GM18508 (cell line): ENCODE data around the gene CLIP2.
"Not testable (repeated sequence)": the region's sequence is repeated elsewhere in the genome, so short reads cannot be mapped to it uniquely, and the experiment has no call there.

Source experiments
- ATAC-seq: cut with Tn5 transposase; IDR thresholded peaks from one replicate; pipeline ENCODE4 v1.9.1; 2021; ENCODE audit warnings: moderate number of reproducible peaks; ENCODE audit not compliant: insufficient read depth, unreplicated experiment

CLIP2 gene

GRCh38 chr7:74294191-74294998 is 5.2 kb downstream of the CLIP2 start:
- ATAC-seq, result no peak

- ATAC-seq, result no peak
Observed at GRCh38 chr7:74297516-74298233, 8.5 kb downstream of the CLIP2 start.

DNA sequence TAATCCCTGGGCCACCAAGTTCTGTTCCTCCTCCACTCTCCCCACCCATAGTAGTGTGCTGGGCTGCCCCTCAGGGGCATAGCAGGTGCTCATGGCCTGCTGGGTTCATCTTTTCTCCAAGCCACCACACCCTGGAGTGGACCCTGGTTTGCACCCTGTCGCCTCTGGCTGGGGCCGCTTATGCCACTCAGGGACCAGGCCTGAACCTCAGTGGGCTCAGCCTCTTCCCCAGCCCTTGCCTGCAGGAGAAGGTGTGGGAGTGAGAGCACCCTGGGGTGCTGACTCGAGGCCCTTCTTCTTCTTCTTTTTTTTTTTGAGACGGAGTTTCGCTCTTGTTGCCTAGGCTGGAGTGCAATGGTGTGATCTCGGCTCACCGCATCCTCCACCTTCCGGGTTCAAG is 10.2 kb downstream of the CLIP2 start:
- ATAC-seq, result no peak

DNA sequence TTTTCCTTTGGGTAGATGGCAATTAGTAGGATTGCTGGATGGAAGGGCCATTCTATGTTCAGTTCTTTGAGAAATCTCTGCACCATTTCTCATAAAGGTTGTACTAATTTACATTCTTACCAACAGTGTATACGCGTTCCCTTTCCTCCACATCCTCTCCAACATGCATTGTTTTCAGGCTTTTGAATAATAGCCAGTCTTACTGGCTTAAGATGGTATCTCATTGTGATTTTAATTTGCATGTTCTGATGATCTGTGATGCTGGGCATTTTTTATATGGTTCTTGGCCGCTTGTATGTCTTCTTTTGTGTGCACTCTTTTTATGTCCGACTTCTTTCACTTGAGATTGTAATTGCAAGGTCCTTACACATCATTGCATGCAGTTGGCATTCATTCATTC is 11.7 kb downstream of the CLIP2 start:
- no peak for ATAC-seq

DNA sequence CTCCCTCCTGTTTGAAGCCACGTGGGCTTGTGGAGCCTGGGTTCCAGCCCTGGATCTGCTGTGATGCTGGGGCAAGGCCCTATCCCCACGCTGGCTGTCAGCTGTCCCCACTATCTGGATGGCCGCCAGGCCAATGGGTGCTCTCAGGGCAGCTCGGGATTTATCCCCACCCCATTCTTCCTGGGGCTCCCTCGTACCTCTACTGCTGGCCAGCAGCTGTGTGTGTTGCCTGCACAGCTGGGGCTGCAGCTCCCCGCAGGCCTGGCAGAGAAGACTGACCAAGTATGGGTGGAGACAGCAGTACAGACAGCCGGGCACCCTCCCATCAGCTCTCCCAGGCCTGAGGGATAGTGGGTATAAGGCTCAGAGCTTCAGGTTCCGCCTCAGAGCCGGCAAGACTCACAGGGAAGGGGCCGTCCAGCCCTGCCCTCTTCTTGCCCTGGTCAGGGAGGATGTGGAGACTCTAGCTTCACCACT is 13.6 kb downstream of the CLIP2 start:
- ATAC-seq, result no peak

DNA sequence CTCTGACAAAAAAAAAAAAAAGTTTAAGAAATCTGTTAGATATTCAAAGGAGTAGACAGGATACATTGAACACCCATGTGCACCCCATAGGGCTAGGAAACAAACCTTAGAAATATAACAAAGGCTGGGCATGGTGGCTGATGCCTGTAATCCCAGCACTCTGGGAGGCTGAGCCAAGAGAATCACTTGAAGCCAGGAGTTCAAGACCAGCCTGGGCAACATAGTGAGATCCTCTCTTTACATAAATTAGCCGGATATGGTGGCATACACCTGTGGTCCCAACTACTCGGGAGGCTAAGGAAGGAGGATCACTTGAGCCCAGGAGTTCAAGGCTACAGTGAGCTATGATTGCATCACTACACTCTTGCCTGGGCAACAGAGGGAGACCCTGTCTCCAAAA is 15.3 kb downstream of the CLIP2 start:
- no peak for ATAC-seq

- ATAC-seq, result no peak
Observed at GRCh38 chr7:74306004-74306729, 17.0 kb downstream of the CLIP2 start.

DNA sequence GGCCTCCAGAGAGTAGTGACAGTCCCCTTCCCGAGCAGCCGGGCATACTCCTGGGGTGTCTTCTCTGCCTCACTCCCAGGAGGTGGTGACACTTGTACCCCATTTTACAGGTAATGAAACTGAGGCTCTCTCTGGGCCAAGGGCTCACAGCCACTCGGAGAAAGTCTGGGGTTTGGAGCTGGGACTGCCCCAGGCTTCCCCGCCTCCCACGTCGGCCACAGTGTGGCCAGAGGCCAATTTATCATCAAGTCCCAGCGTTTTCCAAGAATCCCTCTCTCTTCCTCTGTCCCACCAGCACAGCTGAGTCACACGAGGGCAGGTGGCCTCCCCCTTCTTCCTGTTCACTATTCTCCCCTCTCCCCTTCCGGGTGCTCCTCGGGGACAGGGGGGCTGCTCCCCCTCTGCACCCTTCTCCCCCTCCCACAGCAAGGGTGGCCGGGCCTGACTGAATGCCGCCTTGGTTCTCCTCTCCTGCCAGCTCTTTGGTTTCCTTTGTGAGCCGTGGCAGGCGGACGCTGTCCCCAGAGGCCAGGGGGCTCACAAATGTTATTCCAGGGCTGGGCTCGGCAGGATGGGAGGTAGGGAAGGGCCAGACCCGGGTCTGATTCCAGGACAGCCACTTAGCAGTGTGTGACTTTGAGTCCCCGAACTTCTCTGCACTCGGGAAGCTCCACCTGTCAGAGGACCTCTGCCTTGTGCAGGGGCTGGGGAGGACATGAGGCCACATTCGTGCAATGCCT is 17.7 kb downstream of the CLIP2 start:
- ATAC-seq, result no peak

GRCh38 chr7:74307738-74308505 is 18.7 kb downstream of the CLIP2 start:
- no peak for ATAC-seq

- no peak for ATAC-seq
Observed at GRCh38 chr7:74309181-74309580, 20.0 kb downstream of the CLIP2 start.

GRCh38 chr7:74311305-74311744 is 22.1 kb downstream of the CLIP2 start:
- ATAC-seq, result no peak

DNA sequence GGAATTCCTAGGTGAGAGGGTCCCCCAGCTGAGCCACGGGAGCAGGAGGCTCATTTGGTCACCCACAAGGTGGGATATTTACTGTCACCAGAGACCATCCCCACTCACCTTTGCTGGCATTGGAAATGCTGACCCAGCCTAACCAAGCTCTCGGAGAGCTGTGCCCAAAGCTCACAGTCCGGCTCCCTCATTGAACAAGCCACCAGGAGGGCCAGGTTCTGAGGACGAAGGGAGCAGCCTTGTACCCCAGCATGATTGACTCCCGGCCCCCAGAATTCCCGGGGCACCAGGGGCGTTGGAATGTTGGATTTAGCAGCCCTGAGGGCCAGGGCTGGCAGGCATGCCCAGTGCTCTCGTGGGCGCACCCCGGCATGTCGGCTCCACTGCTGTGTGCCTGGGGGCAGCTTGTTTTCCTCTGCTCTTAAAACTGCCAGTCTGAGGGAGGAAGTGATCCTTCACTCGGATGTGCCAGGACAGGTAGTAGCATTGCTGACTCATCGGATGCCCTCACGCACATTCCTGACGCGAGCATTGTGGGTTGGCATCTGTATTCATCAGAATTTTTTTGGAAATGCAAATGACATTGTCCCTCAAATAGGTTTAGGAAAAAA is 23.3 kb downstream of the CLIP2 start:
- ATAC-seq, result no peak

DNA sequence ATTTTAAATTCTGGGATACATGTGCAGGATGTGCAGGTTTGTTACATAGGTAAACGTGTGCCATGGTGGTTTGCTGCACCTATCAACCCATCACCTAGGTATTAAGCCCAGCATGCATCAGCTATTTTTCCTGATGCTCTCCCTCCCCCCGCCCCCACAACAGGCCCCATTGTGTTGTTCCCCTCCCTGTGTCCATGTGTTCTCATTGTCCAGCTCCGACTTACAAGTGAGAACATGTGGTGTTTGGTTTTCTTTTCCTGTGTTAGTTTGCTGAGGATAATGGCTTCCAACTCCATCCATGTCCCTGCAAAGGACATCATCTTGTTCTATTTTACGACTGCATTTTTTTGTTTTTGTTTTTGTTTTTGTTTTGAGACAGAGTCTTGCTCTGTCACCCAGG is 26.7 kb downstream of the CLIP2 start:
- not testable (repeated sequence) for ATAC-seq

DNA sequence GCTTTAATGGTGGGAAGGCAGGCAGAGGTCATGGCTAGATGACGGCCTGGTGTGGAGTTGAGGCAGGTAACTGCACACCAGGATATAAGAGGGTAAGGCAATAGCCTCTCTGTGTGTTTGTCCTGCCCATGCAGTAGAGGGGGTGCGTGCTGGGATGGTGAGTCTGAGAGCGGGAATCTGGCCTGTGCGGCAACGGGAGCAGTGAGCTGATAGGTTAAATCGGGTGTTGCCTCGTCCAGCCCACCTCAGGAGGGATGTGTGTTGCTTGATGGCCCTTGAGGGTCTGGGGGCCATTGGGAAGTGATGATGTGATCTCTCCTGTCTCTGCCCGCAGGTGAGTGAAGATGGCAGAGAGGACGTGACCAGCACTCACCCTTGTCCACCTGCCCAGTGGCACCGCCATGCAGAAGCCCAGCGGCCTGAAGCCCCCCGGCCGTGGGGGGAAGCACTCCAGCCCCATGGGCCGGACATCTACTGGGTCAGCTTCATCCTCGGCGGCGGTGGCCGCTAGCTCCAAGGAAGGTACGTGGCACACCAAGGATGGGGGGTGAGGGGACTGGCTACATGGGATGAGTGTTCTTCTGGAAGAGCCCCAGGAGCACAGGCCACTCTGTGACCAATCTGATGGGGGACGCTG is 28.1 kb downstream of the CLIP2 start:
- no peak for ATAC-seq

GRCh38 chr7:74318043-74318442 is 28.8 kb downstream of the CLIP2 start:
- no peak for ATAC-seq

DNA sequence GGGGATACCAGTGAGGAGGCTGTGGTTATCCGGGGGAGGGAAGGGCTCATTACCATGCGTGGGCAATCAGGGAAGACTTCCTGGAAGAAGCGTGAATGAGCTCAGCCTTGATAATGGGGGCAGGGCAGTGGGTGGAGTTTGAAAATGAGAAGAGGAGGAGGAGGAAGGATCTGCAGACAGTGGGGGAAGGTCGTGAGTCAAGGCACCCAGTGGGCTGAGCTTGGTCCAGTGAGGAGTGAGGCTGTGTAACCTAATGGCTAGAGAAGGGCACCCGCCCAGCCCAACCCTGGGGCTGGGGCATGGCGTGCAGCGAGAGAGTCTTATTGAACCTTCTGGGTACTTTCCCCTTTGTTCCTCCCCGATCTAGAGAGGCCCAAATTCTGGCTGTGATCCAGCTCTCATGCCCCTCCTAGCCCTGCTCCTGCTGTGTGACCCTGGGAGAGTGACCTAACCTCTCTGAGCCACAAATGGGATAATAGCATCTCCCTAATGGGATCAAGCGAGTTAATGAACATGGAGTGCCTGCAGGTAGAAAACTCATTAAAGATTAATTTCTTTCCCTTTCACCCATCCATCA is 31.5 kb downstream of the CLIP2 start:
- no peak for ATAC-seq

GRCh38 chr7:74322892-74323291 is 33.7 kb downstream of the CLIP2 start:
- ATAC-seq, result not testable (repeated sequence)

DNA sequence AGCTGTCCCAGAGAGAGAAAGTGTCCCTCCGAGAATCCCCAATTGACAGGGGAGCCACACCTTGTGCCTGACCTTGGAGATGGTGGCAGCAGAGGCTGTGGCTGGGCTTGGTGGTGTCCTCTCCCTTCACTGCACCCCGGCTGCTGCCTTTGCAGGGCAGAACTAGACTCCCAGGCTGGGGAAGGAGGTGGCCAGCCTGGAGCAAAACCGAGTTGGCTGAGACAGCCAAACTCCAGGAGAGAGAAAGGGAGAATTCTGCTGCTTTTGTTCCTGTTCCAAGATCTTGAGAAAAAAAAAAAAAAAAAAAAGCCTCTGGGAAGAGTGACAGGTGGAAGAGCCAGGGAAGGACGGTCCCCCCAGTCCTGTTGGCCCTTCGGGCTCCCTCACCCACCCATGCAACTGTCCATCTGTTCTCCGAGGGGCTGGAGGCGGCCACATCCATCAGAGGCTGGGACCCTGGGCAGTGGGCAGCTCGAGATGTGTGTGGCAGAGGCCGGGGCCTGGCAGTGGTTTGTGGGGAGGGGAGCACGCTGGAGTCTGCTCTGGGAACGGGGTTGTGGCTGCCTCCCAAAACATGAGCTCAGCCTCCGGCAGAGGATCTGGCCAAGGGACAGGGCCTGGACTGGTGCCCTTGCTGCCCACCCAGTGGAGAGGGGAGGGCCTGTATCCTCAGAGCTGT is 35.5 kb downstream of the CLIP2 start:
- ATAC-seq, result no peak
